Activated T-helper 2 cell treated with anti-CD3 and anti-CD28 coated beads, Interferon-gamma antibody, Interleukin-2, Interleukin-4, amounts not matched to agents 10 μg/mL and 5 μg/mL and 100 μg/mL, durations not matched to agents 14 hours and 24 hours and 36 hours (primary cell): ENCODE measurements around the gene THBS3. TPM values are rescaled to one million over a fixed set of nuclear protein-coding genes. Genes with fewer than 3 reads are reported as not detected.

Source experiments
- DNase-seq: peaks from one replicate; pipeline ENCODE4 v3.0.0; 2021; ENCODE audit warnings: low spot score
- H3K27ac Mint-ChIP-seq: one replicate; pipeline ENCODE4 v1.8.0; 2021; ENCODE audit warnings: mixed read lengths
- H3K27me3 Mint-ChIP-seq: one replicate; pipeline ENCODE4 v1.8.0; 2021; ENCODE audit warnings: low read depth, mixed read lengths
- H3K36me3 Mint-ChIP-seq: one replicate; pipeline ENCODE4 v1.8.0; 2021; ENCODE audit warnings: low read depth, mixed read lengths
- H3K4me1 Mint-ChIP-seq: one replicate; pipeline ENCODE4 v1.8.0; 2021; ENCODE audit warnings: low read depth, mixed read lengths
- H3K4me3 Mint-ChIP-seq: one replicate; pipeline ENCODE4 v1.8.0; 2021; ENCODE audit warnings: low read depth, mild to moderate bottlenecking, moderate library complexity, mixed read lengths
- H3K9me3 Mint-ChIP-seq: one replicate; pipeline ENCODE4 v1.8.0; 2021; ENCODE audit warnings: mixed read lengths
- intact Hi-C: fragments of 100-400 bp; cut with micrococcal nuclease; formaldehyde crosslinking; loops from one replicate; pipeline ENCODE4 v1.15.1; 2023
- total RNA-seq: library from RNA; stranded (reverse); gene quantifications from 2 replicates; pipeline ENCODE4 v1.2.3, GENCODE V29; 2022

The THBS3 gene
- total RNA-seq, 1 donor from 2014 or later, result 13.1 TPM

DNA sequence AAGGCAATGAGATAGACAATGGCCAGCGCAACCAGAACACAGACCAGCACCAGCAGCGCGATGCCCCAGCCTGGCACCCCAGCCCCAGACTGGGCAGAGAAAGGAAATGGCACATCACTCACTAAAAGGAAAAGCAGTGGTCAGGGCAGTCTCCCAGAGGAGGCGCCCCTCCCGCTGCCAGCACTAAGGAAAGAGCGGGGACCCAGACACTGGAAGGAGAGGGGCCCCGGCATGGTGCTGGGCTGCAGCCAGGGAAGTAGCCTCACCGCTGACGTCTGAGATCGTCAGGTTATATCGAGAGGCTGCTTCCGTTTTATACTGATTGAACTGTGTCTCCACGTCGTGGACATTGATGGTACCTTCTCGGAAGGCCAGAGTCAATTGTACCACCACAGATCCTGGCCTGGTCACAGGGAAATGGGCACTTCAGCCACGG, 20.2 kb downstream of the THBS3 start:
- no peak for DNase-seq
- H3K36me3 Mint-ChIP-seq, result peaks cover 7% of the 10 kb centered on the region
- no peaks in the 10 kb centered on the region for H3K9me3 Mint-ChIP-seq
- peaks cover 10% of the 10 kb centered on the region for H3K4me1 Mint-ChIP-seq
- intact Hi-C loops, result no loop called here
- no peak overlapping the region for H3K27ac Mint-ChIP-seq
- no peak overlapping the region for H3K4me3 Mint-ChIP-seq
- no peaks in the 10 kb centered on the region for H3K27me3 Mint-ChIP-seq

DNA sequence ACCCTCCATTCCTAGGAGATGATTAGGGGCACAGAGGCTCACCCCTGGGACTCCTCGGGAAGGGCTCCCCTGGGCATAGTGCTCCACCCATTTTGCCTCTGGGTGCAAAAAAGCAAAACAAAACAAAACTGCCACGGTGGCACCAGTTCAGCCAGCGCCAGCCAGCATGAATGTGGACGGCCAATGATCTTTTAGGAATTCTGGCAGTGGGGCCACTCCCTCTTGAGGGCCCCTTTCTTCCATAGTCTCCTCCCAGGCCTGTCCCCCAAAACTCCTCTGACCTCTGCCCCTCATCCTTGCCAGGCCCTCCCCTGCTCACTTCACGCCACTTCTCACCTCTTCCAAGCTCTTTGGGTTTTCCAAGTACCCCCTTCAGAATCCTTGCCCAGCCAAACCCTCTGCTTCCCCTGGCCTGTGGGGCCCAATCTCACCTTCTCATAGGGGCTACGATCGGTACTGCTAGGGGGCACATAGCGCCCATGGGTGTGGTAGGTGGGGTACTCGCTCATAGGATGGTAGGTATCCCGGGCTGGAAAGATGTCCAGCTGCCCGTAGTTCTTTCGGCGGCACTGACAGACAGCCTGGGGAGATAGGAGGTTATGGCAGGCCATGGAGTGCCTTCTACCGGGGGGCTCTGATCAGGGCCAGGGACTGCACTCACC, 20.8 kb downstream of the THBS3 start:
- peaks cover 5% of the 10 kb centered on the region for H3K4me1 Mint-ChIP-seq
- H3K27me3 Mint-ChIP-seq, result no peaks in the 10 kb centered on the region
- H3K9me3 Mint-ChIP-seq, result no peaks in the 10 kb centered on the region
- peaks cover 6% of the 10 kb centered on the region for H3K36me3 Mint-ChIP-seq
- no peak overlapping the region for H3K4me3 Mint-ChIP-seq
- H3K27ac Mint-ChIP-seq, result no peak overlapping the region
- intact Hi-C loops, result no loop called here
- no peak for DNase-seq

DNA sequence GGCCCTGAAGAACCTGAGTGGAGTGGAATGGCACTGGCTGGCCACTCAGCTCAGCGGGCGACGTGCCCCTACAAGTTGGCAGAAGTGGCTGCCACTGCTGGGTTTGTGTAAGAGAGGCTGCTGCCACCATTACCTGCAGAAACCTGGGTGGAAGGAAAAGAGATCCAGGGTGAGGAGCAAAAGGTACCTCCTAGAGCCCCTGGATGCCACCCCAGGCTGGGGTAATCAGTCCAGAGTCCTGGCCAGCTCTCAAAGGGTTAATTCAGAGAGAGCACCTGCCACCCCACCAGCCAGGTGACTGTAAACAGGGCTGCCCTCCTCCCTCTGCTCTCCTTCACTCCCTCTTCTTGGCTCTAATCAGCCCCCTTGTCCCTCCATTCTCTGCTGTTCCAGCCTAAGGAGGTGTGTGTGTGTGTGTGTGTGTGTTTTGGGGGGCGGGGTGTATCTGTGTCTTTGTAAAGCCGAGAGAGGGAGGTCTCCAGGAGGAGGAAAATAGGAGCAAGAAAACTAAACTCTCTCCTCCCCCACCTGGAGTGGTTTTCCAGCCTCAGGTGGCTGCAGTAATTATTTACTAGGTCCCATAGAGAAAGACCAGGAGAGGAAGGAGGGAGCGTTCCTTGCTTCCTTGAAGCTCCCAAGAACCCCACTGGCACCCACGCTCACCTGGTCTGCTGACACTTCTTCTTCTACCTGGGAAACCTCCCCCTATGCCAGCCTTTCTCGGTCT, 21.5 kb downstream of the THBS3 start:
- Mint-ChIP-seq H3K4me3 (no peak overlapping the region), H3K36me3 (peaks cover 12% of the 10 kb centered on the region), H3K27ac (no peak overlapping the region), H3K4me1 (peaks cover 4% of the 10 kb centered on the region), H3K9me3 (no peaks in the 10 kb centered on the region), H3K27me3 (no peaks in the 10 kb centered on the region)
- DNase-seq, result no peak
- intact Hi-C loops, result no loop called here

DNA sequence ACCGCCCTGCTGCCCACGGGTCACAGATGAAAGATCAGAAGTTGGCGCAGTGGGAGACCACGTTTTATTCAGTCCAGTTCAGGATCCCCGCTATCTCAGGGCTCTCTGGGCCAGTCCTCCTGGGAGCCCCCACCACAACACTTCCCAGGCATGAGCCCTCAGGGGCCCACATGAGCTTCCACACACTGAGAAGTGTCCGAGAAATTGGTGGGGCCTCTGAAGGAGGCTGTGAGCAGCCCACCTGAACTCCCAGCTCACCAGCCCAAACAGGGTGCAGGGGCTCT, 22.0 kb downstream of the THBS3 start:
- peak overlapping the region; percentile 14 for H3K27ac Mint-ChIP-seq
- H3K4me3 Mint-ChIP-seq, result no peak overlapping the region
- no peaks in the 10 kb centered on the region for H3K27me3 Mint-ChIP-seq
- no peak for DNase-seq
- intact Hi-C loops, result no loop called here
- H3K4me1 Mint-ChIP-seq, result peaks cover 4% of the 10 kb centered on the region
- peaks cover 13% of the 10 kb centered on the region for H3K36me3 Mint-ChIP-seq
- no peaks in the 10 kb centered on the region for H3K9me3 Mint-ChIP-seq

DNA sequence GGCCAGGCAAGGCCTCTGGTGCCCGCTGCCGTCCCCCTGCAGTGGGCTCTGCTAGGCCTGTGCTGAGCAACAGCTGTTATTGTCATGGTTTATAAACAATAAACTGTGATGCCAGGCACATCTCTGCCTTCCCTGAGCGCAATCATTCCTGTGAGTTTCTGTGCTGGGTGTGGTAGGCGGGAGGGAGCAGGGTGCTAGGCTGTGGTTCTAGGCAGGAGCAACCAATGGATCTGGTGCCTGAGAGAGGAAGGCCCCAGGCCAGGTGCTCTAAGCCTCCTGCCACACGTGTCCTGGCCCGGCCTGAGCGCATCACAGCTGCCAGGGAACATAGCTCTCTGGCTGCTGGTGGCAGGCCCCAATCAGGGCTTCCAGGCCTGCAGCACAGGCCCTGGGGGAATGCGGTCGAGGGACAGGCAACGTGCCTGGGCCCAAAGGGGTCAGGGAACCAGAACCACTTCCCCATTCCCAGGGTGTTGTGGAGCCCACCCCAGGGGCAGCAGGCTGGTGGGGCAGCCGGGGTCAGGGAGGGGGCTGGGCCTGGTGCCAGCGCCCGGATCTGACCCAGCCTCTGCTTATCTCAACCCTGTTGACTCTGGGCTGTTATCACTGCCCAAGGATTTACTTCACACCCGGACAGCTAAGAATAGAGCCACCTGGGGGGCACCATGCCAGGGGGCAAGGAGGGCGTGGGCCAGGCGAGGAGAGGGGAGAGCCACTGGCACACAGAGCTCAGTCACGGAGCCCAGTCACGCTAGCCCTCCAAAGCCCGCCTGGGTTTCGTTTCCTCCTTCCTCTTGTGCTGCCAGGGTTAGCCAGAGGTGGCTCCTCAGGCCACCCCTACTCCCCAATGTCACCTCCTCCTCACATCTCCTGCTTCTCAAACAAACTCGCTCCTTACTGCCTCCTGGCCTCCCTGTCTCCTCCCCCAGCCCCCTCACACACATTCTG, 22.6 kb downstream of the THBS3 start:
- peak overlapping the region; percentile 14 for H3K27ac Mint-ChIP-seq
- intact Hi-C loops, result no loop called here

DNA sequence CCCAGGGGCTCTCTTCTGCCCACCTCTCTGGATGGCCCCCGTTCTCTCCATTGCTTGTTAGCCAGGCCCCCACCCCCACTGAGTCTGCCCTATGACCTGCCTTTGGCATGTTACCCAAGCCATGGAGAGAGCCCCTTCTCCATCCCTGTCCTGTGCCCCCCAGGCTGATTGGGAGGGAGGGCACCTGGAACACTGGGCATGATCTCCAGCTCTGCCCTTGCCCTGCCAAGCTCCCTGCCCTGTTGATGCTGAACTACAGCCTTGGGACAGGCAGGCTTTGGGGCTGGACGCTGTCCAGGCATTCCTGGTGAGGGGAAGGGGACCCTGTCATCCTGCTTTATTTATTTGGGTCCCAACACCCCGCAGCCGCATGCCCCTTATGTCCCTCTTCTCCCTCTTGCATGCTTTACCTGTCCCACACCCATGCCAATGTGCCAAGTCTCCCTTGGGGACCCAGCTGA, 23.3 kb downstream of the THBS3 start:
- Mint-ChIP-seq H3K27me3 (no peaks in the 10 kb centered on the region), H3K9me3 (no peaks in the 10 kb centered on the region), H3K36me3 (peaks cover 19% of the 10 kb centered on the region), H3K27ac (no peak overlapping the region), H3K4me1 (peaks cover 4% of the 10 kb centered on the region), H3K4me3 (no peak overlapping the region)
- no peak for DNase-seq
- intact Hi-C loops, result no loop called here

More for the DNA sequence above, 22.6 kb downstream of the THBS3 start:
- H3K9me3 Mint-ChIP-seq, result no peaks in the 10 kb centered on the region
- H3K27me3 Mint-ChIP-seq, result no peaks in the 10 kb centered on the region
- H3K36me3 Mint-ChIP-seq, result peaks cover 13% of the 10 kb centered on the region
- H3K4me1 Mint-ChIP-seq, result peaks cover 4% of the 10 kb centered on the region
- H3K4me3 Mint-ChIP-seq, result no peak overlapping the region
- DNase-seq, result no peak

DNA sequence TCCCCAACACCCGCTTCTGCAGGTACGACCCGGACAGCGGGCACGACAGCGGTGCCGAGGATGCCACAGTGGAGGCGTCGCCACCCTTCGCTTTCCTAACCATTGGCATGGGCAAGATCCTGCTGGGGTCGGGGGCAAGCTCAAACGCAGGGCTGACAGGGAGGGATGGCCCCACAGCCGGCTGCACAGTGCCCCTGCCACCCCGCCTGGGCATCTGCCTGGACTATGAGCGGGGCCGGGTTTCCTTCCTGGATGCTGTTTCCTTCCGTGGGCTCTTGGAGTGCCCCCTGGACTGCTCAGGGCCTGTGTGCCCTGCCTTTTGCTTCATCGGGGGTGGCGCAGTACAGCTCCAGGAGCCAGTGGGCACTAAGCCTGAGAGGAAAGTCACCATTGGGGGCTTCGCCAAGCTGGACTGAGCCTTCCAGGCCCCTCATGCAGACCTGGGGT, 23.9 kb downstream of the THBS3 start:
- Mint-ChIP-seq H3K27ac (no peak overlapping the region), H3K36me3 (peaks cover 25% of the 10 kb centered on the region), H3K9me3 (no peaks in the 10 kb centered on the region), H3K4me1 (peaks cover 4% of the 10 kb centered on the region), H3K27me3 (no peaks in the 10 kb centered on the region), H3K4me3 (no peak overlapping the region)
- intact Hi-C loops, result no loop called here
- DNase-seq, result no peak

DNA sequence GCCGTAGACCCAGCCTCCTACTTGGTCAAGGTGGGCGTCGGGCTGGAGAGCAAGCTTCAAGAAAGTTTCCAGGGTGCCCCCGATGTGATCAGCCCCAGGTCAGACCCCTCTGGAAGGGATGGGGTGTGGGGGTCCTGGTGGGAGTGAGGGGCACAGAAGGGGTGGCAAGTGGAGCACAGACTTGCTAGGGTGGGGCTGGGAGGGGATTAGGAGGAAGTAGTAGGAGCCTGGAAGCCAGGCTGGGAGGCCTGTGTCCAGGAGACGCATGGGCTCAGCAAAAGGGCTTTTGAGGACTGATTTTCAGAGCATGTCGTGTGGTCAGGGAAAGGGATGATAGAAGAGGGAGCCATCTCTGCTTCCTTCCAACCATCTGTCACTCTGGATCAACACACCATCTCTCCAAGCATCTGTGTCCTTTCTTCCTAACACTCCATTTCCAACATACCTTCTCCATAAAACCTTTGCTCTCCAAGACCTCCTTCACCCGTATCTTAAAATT, 25.6 kb downstream of the THBS3 start:
- no peaks in the 10 kb centered on the region for H3K27me3 Mint-ChIP-seq
- H3K4me3 Mint-ChIP-seq, result no peak overlapping the region
- H3K36me3 Mint-ChIP-seq, result peaks cover 35% of the 10 kb centered on the region
- intact Hi-C loops, result no loop called here
- DNase-seq, result no peak
- H3K4me1 Mint-ChIP-seq, result no peaks in the 10 kb centered on the region
- no peaks in the 10 kb centered on the region for H3K9me3 Mint-ChIP-seq
- no peak overlapping the region for H3K27ac Mint-ChIP-seq

DNA sequence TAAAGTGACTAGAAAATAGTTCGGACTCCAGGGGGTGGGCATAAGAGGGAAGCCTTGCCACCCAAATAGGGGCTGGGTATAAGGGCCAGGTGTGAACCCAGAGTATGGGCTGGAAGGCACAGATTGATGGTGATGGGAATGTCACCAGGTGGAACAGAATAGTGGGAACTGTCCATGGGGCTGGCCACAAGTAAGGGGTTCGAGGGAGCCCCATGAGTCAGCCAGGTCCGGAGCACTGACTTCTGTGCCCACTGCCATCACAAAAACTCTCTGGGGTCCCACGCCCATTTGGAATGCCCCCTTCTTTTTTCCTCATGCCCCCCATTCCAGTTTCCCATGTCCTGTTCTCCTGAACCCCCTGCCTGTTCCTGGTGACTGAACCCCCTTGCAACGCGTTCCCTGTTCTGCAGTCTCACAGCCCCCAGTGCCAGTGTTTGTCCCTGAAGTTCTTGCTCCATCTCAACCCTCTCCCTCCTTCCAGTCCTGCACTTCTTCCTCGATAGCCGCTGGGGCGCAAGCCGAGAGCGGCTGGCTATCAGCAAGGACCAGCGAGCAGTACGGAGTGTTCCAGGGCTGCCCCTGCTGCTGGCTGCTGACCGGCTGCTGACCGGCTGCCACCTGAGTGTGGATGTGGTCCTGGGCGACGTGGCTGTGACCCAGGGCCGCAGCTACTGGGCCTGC, 26.2 kb downstream of the THBS3 start:
- Mint-ChIP-seq H3K27ac (no peak overlapping the region), H3K36me3 (peaks cover 38% of the 10 kb centered on the region), H3K27me3 (no peaks in the 10 kb centered on the region), H3K4me3 (no peak overlapping the region), H3K4me1 (peaks cover 5% of the 10 kb centered on the region), H3K9me3 (no peaks in the 10 kb centered on the region)
- intact Hi-C loops, result no loop called here
- DNase-seq, result no peak

DNA sequence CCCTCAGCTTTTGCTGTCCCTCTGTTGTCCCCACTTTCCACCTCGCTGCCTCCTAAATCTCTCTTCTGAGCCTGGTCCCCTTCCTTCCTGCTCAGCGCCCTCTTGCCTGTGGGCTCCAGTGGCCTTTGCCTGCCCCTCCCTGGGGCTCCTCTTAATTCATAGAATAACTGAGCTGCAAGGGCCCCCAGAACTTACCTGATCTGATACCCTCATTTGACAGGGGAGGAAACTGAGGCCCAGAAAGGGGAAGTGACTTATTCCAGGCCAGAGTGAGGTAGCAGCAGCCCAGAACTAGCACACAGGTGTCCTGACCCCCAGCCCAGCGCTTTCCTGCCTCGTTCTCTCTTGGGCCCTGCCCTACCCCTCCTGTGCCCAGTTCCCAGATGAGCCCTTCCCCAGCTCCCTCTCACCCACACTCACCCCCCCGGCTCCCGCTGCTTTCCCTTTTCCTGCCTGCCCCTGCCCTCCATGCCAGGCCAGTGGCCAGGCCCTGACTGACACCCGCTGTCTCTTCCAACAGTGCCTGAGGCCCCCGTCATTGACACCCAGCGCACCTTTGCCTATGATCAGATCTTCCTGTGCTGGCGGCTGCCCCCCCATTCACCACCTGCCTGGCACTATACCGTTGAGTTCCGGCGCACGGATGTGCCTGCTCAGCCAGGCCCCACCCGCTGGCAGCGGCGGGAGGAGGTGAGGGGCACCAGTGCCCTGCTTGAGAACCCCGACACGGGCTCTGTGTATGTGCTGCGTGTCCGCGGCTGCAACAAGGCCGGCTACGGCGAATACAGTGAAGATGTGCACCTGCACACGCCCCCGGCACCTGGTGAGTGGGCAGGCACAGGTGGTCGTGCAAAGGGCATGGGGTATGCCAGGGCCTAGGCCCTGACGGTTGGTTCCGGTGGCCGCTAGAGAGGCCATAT, 28.3 kb downstream of the THBS3 start:
- intact Hi-C loops, result no loop called here
- no peak for DNase-seq
- no peaks in the 10 kb centered on the region for H3K27me3 Mint-ChIP-seq
- no peak overlapping the region for H3K27ac Mint-ChIP-seq
- H3K4me3 Mint-ChIP-seq, result no peak overlapping the region
- H3K9me3 Mint-ChIP-seq, result no peaks in the 10 kb centered on the region
- H3K36me3 Mint-ChIP-seq, result peaks cover 41% of the 10 kb centered on the region
- H3K4me1 Mint-ChIP-seq, result peaks cover 23% of the 10 kb centered on the region

DNA sequence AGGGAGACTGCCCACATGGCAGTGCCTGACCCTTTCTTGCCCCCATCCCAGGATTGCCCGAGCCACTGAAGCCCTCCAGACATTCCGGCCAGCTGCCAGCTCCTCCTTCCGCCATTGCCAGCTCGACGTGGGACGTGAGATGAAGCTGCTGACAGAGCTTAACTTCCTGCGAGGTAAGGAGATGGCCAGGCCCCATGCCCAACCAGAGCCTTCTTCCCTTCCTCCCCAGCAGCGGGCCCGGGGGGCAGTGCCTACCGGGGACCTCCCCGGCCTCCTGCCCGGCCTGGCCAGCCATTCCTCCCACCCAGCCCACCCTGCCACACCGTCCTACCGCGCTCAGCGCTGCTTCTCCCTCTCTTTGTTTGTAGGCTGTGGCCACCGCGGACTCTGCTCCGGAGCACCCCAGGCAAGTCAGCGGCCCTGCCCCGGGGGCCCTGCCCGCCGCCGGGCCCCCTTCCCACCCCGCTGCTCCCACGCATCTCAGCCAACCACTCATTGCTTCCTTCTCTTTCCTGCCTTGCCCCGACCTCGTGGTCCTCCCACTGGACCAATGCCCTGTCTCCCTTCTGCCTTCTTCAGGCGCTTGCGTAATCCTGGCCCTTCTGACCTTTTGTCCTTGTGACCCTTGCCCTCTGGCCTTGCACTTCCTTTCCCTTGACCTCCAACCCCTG, 29.1 kb downstream of the THBS3 start:
- intact Hi-C loops, result no loop called here
- Mint-ChIP-seq H3K4me3 (no peak overlapping the region), H3K36me3 (peaks cover 41% of the 10 kb centered on the region), H3K4me1 (peaks cover 27% of the 10 kb centered on the region), H3K9me3 (no peaks in the 10 kb centered on the region), H3K27ac (no peak overlapping the region), H3K27me3 (no peaks in the 10 kb centered on the region)
- no peak for DNase-seq
